GM18520 (cell line): Measurements from ENCODE around the gene CCDC167.
"Not testable (repeated sequence)": the region's sequence is repeated elsewhere in the genome, so short reads cannot be mapped to it uniquely, and the experiment has no call there.

Experiments
- ATAC-seq: cut with Tn5 transposase; IDR thresholded peaks from one replicate; pipeline ENCODE4 v1.9.1; 2021; ENCODE audit not compliant: unreplicated experiment

CCDC167 gene

DNA sequence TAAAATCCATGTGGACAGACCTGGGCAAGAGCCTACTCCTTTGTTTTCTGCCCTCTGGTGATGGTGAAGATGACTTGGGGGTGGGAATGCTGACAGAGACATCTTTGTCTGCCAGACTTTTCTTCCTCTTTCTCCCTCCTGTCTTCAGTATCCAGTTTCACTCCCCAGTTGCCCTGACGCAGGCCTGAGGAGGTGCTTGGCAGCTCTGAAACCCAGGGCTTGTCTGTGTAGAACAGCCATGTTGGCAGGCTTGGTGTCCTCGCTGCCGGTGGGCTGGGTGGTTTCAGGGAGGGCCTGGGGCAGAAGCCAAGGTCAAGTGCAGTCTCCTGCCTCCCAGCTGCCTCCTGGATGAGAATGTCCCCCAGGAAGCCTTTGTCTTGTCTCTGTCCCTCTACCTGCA, 22.5 kb downstream of the CCDC167 start:
- ATAC-seq, result no peak

DNA sequence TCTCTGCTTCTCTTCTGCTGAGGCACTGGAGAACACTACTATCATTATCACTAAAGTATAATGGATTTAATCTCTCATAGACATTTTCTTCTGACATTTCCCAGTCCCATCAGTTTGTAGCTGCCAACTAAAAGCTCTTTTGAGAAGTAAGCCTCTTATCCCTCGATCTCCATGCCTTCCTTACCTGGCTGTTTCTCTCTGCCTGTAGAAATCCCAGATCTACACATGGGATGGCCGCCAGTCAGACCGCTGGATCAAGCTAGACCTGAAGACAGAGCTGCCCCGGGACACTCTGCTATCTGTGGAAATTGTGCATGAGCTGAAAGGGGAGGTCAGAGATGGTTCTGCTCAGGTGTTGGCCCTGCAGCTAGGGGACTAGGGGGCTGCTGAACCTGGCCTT, 25.4 kb downstream of the CCDC167 start:
- ATAC-seq, result no peak

DNA sequence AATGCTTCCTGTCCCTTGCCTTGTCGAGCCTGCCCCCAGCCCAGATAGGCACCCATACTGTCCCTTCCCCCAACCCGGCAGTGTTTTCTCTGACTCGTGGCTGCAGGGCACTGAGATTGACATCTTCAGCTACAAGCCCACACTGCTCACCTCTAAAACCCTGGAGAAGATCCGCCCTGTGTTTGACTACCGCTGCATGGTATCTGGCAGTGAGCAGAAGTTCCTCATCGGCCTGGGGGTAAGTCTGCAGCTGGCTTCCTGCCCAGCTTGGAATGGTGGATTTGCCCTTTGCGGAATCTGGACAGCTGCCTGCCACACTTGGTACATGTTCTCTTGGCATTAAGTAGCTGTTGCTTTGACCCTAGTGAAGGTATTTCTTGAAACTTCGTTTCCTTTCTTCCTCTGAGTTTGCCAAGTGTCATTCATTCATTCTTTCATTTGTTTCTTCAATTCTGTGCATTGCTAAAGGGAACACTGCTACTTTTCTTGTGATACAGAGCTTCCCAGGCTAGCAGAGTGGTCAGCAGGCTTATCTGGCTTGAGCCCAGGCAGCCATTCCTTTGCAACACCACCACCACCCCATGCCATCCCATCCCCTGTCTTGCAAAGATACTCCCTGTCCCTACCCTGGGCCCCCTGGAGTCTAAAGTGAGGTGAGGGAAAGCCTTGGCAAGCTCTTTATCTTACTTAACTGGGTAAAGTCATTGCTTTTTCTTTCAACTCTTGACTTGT, 26.2 kb downstream of the CCDC167 start:
- no peak for ATAC-seq

DNA sequence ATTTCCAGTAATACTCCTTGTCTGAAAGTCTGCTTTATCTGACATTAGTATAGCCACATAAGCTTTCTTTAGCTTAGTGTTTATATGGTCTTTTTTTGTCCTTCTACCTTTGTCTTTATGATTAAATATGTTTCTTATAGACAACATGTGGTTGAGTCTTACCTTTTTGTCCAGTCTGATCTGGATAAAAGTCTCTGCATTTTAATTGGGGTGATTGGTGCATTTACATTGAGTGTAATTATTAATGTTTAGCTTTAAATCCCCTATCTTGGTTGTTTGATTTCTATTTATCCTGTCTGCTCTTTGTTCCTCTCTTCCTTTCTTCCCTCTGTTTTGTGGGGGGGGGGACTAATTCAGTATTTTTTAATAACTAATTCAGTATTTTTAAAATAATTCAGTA, 32.0 kb downstream of the CCDC167 start:
- no peak for ATAC-seq

DNA sequence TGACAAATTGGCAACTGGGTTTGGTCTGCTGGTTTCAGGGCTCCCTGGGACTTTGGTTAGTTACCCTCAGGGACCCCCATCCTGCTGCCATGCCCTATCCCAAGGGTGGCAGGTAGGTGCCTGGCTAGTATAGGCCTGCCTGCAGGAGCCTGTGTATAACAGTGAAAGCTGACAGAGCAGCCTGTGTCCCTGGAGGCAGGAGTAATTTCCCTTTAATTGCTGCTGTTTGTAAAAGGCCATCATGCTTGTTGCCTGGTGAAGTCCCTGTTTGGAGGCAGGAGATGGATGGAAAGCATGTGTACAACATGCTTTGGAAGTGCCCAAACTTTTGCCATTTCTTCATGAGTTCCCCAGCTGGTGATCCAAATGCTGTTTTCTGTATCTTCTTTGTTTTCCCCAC, 36.6 kb downstream of the CCDC167 start:
- no peak for ATAC-seq

DNA sequence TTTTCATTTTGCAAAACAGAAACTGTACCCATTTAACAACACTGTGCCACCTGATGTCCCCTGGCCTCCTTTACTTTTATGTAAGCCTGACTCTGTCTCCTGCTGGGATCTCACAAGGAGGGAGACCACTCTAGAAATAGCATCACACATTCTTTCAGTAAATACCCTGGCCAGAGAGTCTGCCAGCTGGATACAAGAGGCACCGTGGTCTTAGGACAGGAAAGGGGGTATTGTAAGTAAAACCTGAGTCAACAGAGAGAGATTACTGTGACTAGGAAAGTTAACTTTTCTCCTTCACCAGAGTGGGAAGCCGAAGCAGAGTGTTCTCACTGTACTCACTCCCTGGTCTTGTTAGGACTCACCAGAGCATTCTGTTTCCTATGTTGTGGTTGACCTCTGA, 38.9 kb downstream of the CCDC167 start:
- no peak for ATAC-seq

DNA sequence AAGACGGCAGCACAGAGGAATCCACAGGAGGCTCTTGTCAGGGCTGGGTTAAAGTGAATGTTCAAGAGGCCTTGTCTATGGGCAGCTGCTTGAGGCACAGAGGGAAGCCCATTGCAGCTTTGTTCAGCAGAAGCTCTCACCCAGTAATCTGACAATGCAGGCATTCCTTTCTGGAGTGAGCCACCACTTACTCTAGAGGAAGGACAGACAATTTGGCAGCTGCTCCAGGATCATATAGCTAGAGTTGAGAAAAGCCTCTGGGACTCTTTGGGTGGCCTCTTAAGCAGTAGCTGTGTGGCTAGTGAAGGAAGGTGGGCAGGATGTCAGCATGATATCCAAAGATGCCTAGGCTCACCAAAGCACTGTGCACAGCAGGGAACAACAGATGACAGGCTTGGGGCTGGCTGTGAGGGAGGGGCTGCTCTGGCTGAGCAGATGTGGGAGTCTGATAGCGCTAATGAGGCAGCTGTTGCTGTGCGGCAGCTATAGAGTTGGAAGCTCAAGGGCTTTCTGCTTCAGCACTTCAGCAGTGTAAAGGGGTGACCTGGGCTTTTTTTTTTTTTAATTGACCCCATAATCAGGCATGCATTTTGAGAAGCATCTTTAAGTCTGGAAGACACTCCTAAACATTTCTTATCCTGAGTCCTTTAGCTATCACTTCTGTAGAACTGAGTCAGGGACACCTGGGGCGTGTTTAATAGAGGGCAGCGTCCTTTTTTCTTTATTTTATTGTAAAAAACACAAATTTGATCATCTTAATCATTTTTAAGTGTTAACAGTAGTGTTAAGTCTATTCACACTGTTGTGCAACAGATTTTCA, 39.5 kb downstream of the CCDC167 start:
- ATAC-seq, result no peak

DNA sequence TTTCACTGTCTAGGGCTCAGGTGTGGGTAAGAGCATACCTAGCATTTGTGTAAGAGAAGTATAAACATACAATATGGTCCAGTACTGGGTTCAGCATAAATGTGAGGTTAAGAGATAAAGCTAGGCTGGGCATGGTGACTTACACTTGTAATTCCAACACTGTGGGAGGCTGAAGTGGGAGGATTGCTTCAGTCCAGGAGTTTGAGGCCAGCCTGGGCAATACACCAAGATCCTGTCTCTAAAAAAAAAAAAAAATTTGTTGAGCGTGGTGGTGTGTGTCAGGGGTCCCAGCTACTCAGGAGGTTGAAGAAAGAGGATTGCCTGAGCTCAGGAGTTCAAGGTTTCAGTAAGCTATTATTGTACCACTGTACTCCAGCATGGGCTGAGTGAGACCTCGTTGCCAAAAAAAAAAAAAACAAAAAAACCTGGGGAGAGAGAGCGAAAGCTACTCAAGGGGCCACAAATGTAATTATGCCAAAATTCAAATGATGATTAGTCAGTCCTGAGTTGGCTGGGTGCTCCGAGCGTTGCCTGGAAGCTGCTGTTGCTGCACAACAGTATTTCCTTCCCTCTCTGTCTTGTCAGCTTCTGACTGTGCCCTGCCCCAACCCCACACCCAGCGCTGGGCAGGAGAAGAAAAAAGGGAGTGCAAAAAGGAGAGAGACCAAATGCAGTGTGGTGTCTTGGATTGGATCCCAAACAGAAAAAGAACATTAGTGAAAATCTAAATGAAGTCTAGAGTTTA, 42.7 kb downstream of the CCDC167 start:
- no peak for ATAC-seq

DNA sequence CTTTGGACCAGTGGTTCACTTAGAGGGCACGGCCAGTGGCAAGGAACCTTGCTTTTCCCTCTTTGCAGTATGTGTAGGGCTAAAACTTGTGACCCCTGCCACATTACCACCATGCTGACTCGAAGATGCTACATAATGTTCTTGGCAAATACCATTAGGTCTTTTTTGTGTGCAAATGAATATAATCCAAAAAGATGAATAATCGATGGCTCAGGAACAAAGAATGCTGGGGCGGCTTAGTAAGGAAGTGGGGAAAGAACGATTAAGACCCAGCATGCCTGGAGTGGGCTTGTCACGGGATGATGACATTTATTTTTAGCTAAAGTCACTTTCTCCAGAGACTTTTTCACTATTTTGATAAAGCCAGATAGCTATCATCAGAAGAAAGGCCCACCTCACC, 43.6 kb downstream of the CCDC167 start:
- no peak for ATAC-seq

DNA sequence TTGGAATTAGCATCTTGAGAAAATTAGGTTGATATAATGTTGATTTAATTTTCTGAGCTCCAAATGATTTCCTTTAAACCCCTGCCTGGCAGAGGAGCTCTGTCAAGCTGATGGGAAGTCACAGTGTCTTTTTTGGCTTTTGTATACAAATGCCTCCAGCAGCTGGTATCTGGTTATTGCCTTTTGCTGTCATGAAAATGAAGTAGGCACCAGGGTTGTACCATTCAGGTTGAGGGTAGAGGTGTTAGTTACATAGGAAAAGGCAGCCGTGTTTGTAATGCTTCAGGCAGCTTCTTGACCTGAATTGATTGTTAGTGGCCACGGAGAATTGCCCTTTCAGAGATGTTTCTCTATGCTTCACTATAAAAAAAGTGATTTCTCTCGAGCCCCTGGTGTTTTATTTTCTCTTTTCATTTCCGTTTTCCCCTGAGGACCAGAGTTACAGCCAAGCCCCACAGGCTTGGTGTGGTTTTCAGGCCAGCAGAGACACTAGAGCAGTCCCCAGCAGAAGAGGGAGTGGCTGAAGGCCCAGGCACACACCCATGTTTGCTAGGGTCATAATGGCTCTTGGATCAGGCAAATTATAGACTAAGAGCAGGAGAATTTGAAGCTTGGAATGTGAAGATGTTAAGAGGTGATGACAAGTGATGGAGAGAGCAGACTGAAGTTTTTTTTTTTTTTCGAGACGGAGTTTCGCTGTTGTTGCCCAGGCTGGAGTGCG, 45.1 kb downstream of the CCDC167 start:
- ATAC-seq, result no peak

DNA sequence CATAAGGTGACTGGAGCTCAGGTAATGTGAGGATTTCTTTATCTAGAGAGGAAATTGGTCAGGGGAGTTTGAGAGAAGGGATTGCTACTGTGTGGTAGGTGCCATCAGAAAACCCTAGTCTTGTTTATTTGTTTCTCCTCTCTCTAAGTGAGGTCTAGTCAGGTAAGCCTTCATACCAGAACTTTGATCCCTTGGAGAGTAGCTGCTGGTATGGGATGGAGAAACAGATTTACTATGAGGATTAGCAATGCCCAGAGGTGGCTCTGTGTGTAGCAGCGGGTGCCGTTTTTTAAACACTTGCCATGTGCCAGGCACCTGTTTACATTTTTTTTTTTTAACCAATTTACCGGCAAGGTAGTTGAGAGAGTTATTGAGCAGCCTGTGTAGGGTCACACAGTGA, 47.2 kb downstream of the CCDC167 start:
- ATAC-seq, result no peak

DNA sequence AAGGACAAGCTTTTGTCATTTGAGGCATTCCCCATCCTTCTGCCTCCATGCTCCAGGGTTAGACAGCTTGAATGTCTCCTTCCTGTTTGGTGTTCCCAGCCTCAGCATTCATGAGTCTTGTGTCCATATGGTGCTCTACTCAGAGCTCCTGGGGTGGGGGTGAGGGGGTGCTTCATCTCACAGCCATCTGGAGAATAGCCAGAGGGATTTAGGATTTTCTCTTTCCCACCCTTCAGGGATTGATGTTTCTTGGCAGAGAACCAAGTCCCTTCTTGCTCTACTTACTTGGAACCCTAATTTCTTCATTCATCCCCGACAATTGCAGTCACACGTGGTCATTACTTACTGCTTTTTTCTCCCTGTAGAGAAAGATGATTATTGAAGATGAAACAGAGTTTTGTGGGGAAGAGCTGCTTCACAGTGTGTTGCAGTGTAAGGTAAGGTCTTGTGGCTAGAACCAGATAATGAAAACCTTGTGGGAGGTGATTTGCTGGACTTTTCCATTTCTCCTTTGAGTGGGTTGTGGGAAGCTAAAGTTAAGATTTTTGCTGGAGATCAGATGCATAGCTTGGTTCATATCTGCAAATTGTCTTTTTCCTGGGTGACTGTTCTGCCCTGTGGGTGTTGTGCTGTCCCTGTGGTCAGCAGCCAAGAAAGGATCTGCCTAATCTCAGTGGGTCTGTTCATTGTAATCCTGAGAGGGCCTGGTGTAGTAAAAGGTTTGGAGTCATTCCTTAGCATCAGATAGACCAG, 48.1 kb downstream of the CCDC167 start:
- no peak for ATAC-seq

DNA sequence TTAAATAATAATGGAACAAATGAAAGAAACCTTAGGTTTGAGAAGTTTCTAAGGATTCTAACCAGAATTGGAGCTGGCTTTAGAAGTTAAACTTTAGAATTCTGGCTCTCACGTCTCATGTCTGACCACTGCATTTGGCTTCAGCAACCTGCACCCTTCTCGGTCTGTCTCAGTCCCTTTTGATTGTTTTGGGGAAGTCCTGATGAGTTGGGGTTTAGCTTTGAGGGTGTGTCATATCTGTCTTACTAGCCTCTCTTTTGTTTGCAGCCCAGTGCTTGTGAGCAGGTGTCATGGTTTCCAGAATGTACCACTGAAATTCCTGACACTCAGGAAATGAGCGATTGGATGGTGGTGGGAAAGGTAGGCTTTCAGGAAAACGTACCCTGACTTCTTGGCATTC, 49.7 kb downstream of the CCDC167 start:
- ATAC-seq, result no peak

DNA sequence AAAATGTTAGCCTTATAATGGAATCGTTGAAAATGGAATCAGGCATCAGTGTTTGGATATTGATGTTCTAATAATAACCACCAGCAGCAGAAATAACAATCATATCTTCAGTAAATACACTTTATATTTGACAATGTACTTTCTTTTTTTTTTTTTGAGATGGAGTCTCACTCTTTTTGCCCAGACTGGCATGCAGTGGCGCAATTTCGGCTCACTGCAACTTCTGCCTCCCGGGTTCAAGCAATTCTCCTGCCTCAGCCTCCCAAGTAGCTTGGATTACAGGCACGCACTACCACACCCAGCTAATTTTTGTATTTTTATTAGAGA, 56.5 kb downstream of the CCDC167 start:
- not testable (repeated sequence) for ATAC-seq

DNA sequence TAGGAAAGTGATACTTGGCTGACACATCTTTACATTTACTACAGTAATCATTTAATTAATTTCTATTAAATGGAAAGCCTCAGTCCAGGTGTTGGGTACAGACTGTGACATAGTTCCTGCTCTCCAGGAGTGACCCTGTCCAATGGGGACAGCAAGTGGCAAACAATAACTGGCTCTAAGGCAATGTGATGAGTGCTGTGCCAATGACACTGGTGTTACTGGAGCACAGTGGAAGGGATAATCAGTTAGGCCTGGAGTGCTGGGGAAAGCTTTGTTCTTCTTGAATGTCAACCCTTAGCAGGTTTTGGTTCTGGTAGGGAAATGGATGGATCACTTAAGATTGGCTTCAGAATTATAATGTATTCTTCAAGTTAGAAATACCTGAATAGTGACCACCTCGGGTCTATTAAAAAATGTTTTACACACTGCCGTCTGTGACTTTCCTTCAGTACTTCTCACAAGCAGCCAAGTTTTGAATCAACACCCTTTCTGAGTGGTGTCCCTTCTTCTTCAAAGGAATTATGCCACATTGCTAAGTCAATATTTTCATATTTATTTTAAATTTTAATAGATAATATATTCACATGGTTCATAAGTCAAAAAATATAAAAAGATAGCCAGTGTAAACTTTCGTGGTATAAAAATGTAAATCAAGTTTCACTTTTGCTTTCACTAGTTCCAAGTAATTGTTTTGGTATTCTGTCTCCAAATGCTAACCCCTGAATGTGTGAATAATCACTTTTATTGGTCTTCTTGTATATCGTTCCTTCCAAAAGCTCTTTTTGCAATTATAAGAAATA, 57.1 kb downstream of the CCDC167 start:
- no peak for ATAC-seq

DNA sequence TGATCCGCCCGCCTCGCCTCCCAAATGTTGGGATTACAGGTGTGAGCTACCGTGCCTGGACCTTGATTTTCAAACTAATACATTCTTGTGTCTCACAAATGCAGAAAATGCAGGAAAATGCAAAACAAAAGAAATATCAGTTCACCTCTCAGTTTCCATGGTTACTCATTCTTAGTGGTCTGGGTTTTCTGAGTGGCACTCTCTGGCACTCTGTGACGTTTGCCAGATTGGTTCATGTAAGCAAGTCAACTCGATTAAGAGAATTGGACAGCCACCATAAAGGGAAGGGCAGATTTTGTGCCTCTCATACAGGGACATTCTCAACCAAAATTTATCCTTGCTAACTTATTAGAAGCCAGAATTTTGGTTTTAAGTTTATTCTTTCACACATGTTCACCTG, 58.0 kb downstream of the CCDC167 start:
- ATAC-seq, result no peak

DNA sequence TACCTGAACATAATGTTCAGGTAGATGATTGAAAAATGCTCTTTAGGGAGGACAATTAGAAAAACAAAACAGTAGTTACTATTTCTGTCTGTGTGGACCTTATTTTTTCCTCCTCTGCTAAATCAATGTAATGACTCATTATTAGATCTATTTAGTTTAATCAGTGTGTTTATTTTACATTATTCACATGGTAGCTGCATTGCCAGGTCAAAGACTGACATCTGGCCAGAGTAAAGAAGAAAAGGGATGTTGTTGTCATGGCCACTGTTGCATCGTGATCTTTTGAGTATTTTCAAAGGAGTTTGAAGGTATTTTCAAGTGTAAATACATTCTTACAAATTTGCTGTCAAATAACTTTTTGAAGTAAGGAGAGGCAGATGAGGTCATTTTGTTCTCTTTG, 60.8 kb downstream of the CCDC167 start:
- ATAC-seq, result no peak

DNA sequence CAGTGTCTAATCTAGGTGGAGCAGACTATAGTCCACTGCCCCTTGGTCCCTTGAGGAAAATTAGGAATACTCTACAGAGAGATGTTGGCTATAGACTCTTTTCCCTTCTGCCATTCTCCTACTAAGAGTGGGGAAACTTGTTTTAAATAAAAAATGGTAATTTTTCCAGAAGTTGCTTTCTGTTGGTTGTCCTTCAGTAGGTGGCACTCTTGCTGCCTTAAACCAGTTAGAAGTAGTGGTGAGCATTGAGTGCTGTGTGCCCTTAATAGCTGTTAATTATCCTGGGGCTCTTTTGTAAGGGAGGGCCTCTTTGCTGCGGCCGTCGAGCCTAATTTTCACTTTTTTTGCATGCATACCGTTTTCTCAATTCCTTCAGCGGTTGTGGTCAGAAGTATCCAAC, 63.9 kb downstream of the CCDC167 start:
- ATAC-seq, result no peak

DNA sequence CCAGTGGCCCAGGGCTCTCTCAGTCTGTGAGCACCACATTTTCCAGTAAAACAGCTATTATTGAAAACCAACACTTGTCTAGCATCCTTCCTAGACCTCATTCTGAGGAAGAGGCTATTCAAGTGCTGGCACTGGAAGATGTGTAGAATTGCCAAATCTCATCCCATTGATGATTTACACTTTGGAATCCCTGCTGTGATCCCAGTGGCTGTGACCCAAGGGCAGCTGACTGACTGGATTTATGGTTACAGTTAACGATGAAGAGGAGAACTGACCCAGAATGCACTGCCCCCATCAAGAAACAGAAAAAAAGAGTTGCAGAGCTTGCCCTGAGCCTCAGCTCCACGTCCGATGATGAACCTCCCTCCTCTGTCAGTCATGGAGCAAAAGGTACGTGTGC, 64.3 kb downstream of the CCDC167 start:
- no peak for ATAC-seq
